ENCODE measurements around the gene TRIM31. TPM values are rescaled to one million over a fixed set of nuclear protein-coding genes. Genes with fewer than 3 reads are reported as not detected.

Gene TRIM31
- total and polyA plus RNA-seq, 10 donors = 0.09 to 0.14 TPM; not detected in 8

- no peak for DNase-seq
- Histone ChIP-seq H3K4me1 (peaks cover 22 to 32% (median 30%) of the 10 kb centered on the region in 6 donors), H3K27ac (no peak overlapping the region), H3K27me3 (replicated peaks in 1 of 7) (peaks cover 0 to 82% (median 36%) of the 10 kb centered on the region in 7 donors), H3K9me3 (no peaks in the 10 kb centered on the region), H3K4me3 (no peak overlapping the region), H3K36me3 (no peaks in the 10 kb centered on the region)
- intact Hi-C loops (cut with DNase I; ENCODE audit: low total_unique reads) = no loop called here
- WGBS, 5 donors = 56 to 67% (median 59%) methylated on average over 4 of the region's 4 CpGs
- TF ChIP-seq POLR2AphosphoS5 (IDR thresholded peaks at IDR 0.05) (no peak), CTCF (IDR thresholded peaks at IDR 0.05 in 8 of 11, conservative IDR thresholded peaks at IDR 0.05 in 3 of 11) (no peak), POLR2A (IDR thresholded peaks at IDR 0.05) (no peak)
Measured at GRCh38 chr6:30097902-30098768, 14.8 kb downstream of the TRIM31 start.

GRCh38 chr6:30096829-30097228 lies 16.1 kb downstream of the TRIM31 start:
- Histone ChIP-seq H3K36me3 (no peaks in the 10 kb centered on the region), H3K27ac (no peak overlapping the region), H3K27me3 (replicated peaks in 1 of 7) (peaks cover 0 to 87% (median 36%) of the 10 kb centered on the region in 7 donors), H3K4me1 (peaks cover 14 to 19% (median 17%) of the 10 kb centered on the region in 6 donors), H3K9me3 (no peaks in the 10 kb centered on the region), H3K4me3 (no peak overlapping the region)
- 42 to 60% (median 50%) methylated on average over 1 of the region's 1 CpG for WGBS, 5 donors
- TF ChIP-seq CTCF (IDR thresholded peaks at IDR 0.05 in 8 of 11, conservative IDR thresholded peaks at IDR 0.05 in 3 of 11) = no peak
- TF ChIP-seq POLR2A (IDR thresholded peaks at IDR 0.05) = no peak
- TF ChIP-seq POLR2AphosphoS5 (IDR thresholded peaks at IDR 0.05) = no peak
- no peak for DNase-seq
- intact Hi-C loops (cut with DNase I; ENCODE audit: low total_unique reads) = no loop called here

- 47 to 67% (median 55%) methylated on average over 4 to 5 of the region's 5 CpGs for WGBS, 5 donors
- no peak for DNase-seq
- no peak overlapping the region for H3K27ac ChIP-seq
- no peak overlapping the region for H3K4me3 ChIP-seq
- no peaks in the 10 kb centered on the region for H3K36me3 ChIP-seq
- no peak for TF ChIP-seq POLR2A (IDR thresholded peaks at IDR 0.05)
- TF ChIP-seq POLR2AphosphoS5 (IDR thresholded peaks at IDR 0.05) = no peak
- no peak for TF ChIP-seq CTCF (IDR thresholded peaks at IDR 0.05 in 8 of 11, conservative IDR thresholded peaks at IDR 0.05 in 3 of 11)
- intact Hi-C loops (cut with DNase I; ENCODE audit: low total_unique reads) = no loop called here
- no peaks in the 10 kb centered on the region for H3K4me1 ChIP-seq
- peaks cover 0 to 87% (median 12%) of the 10 kb centered on the region in 7 donors for H3K27me3 ChIP-seq (replicated peaks in 1 of 7)
- H3K9me3 ChIP-seq = no peaks in the 10 kb centered on the region
Measured at GRCh38 chr6:30093951-30094661, 18.8 kb downstream of the TRIM31 start.

All from spleen (tissue), 11 donors.